Measurements from ENCODE around the gene ANKRD26.

GRCh38 chr10:27020243-27020642, 80.1 kb downstream of the ANKRD26 start:
- TF ChIP-seq CTCF (IDR thresholded peaks at IDR 0.05) (no peak), EZH2 (IDR thresholded peaks at IDR 0.05) (no peak), EZH2phosphoT487 (IDR thresholded peaks at IDR 0.05) (no peak)

Measured in neural progenitor cell (in vitro differentiated cells).